Right atrium auricular region (tissue), 2 donors: ENCODE results near the gene SATL1. TPM values are rescaled to one million over a fixed set of nuclear protein-coding genes. Genes with fewer than 3 reads are reported as not detected.

Experiments used
- DNase-seq: peaks from one replicate; pipeline ENCODE4 v3.0.0-alpha.2; 2019; ENCODE audit warnings: low spot score
- H3K27ac ChIP-seq, 2 donors: fragments of 200-600 bp; sonication (generic); 1 replicate in 1 of 2; 2 replicates in 1 of 2; pipeline ENCODE4 v1.5.1; 2016 to 2019
- H3K27me3 ChIP-seq, 2 donors: fragments of 200-600 bp; sonication (generic); one replicate each; pipeline versions ENCODE4 v1.5.1 to v1.6.0; 2017 to 2019
- H3K36me3 ChIP-seq: fragments of 200-600 bp; sonication (generic); one replicate; pipeline ENCODE4 v1.5.1; 2016
- H3K4me1 ChIP-seq, 2 donors: fragments of 200-600 bp; sonication (generic); one replicate each; pipeline versions ENCODE4 v1.5.1 to v1.6.0; 2017 to 2019
- H3K4me3 ChIP-seq, 2 donors: fragments of 200-600 bp; sonication (generic); 1 replicate in 1 of 2; 2 replicates in 1 of 2; pipeline ENCODE4 v1.5.1; 2017 to 2019; ENCODE audit warnings: mild to moderate bottlenecking in 1 of 2, moderate library complexity in 1 of 2
- H3K9me3 ChIP-seq, 2 donors: fragments of 200-600 bp; sonication (generic); one replicate each; pipeline ENCODE4 v1.5.1; 2019
- CTCF ChIP-seq, 2 donors: fragments of 200-600 bp; sonication (generic); IDR thresholded peaks; one replicate each; pipeline ENCODE4 v1.5.1; 2019; ENCODE audit warnings: antibody characterized with exemption in 2 of 2
- total RNA-seq, 2 donors: library from RNA; depleted of rRNA; stranded (reverse); fragments of >200 nt; gene quantifications; one replicate each; pipeline ENCODE4 v1.1.0, GENCODE V29; 2016

Gene SATL1
- total RNA-seq, 2 donors from 2014 or later, result 0.16 TPM; not detected in 1

GRCh38 chrX:85140964-85141363, 102.6 kb downstream of the SATL1 start:
- Histone ChIP-seq H3K4me1 (no peaks in the 10 kb centered on the region), H3K36me3 (no peaks in the 10 kb centered on the region), H3K9me3 (no peaks in the 10 kb centered on the region), H3K4me3 (no peak overlapping the region), H3K27ac (no peak overlapping the region), H3K27me3 (no peaks in the 10 kb centered on the region)
- no peak for TF ChIP-seq CTCF (IDR thresholded peaks at IDR 0.05)
- no peak for DNase-seq

GRCh38 chrX:85139422-85139821, 104.2 kb downstream of the SATL1 start:
- no peaks in the 10 kb centered on the region for H3K9me3 ChIP-seq
- no peaks in the 10 kb centered on the region for H3K27me3 ChIP-seq
- no peak overlapping the region for H3K4me3 ChIP-seq
- DNase-seq, result no peak
- no peak for TF ChIP-seq CTCF (IDR thresholded peaks at IDR 0.05)
- no peak overlapping the region for H3K27ac ChIP-seq
- H3K4me1 ChIP-seq, result no peaks in the 10 kb centered on the region
- H3K36me3 ChIP-seq, result no peaks in the 10 kb centered on the region

- DNase-seq, result no peak
- TF ChIP-seq CTCF (IDR thresholded peaks at IDR 0.05), result no peak
- H3K4me1 ChIP-seq, result no peaks in the 10 kb centered on the region
Measured at GRCh38 chrX:85136409-85136808, 107.2 kb downstream of the SATL1 start.

GRCh38 chrX:85115252-85115651, 128.3 kb downstream of the SATL1 start:
- H3K27me3 ChIP-seq, result no peaks in the 10 kb centered on the region
- H3K4me3 ChIP-seq, result no peak overlapping the region
- H3K9me3 ChIP-seq, result no peaks in the 10 kb centered on the region
- no peaks in the 10 kb centered on the region for H3K36me3 ChIP-seq
- no peaks in the 10 kb centered on the region for H3K4me1 ChIP-seq
- no peak overlapping the region for H3K27ac ChIP-seq
- no peak for DNase-seq
- TF ChIP-seq CTCF (IDR thresholded peaks at IDR 0.05), result no peak

More at GRCh38 chrX:85136409-85136808, 107.2 kb downstream of the SATL1 start:
- H3K36me3 ChIP-seq, result no peaks in the 10 kb centered on the region
- H3K27ac ChIP-seq, result no peak overlapping the region
- H3K27me3 ChIP-seq, result no peaks in the 10 kb centered on the region
- H3K4me3 ChIP-seq, result no peak overlapping the region
- no peaks in the 10 kb centered on the region for H3K9me3 ChIP-seq

- Histone ChIP-seq H3K27ac (no peak overlapping the region), H3K9me3 (no peaks in the 10 kb centered on the region), H3K4me1 (no peaks in the 10 kb centered on the region), H3K27me3 (no peaks in the 10 kb centered on the region), H3K4me3 (no peak overlapping the region), H3K36me3 (no peaks in the 10 kb centered on the region)
- TF ChIP-seq CTCF (IDR thresholded peaks at IDR 0.05), result no peak
- no peak for DNase-seq
Measured at GRCh38 chrX:85114776-85115175, 128.8 kb downstream of the SATL1 start.

- Histone ChIP-seq H3K27ac (no peak overlapping the region), H3K9me3 (no peaks in the 10 kb centered on the region), H3K36me3 (no peaks in the 10 kb centered on the region), H3K4me3 (no peak overlapping the region), H3K27me3 (no peaks in the 10 kb centered on the region), H3K4me1 (no peaks in the 10 kb centered on the region)
- no peak for DNase-seq
- no peak for TF ChIP-seq CTCF (IDR thresholded peaks at IDR 0.05)
Measured at GRCh38 chrX:85114171-85114570, 129.4 kb downstream of the SATL1 start.
